HL-60 (cell line): ENCODE data around the gene BCAN.

Source experiments
- TF ChIP-seq, protein P1 (sequence below): IDR thresholded peaks from one replicate; pipeline ENCODE4 v1.5.1; 2011; ENCODE audit warnings: low read length, control low read depth, inconsistent platforms; ENCODE audit not compliant: insufficient read depth
- TF ChIP-seq, protein P2 (sequence below): IDR thresholded peaks from 2 replicates; pipeline ENCODE4 v1.6.1; 2012; ENCODE audit warnings: low read depth; ENCODE audit not compliant: insufficient replicate concordance

DNA sequence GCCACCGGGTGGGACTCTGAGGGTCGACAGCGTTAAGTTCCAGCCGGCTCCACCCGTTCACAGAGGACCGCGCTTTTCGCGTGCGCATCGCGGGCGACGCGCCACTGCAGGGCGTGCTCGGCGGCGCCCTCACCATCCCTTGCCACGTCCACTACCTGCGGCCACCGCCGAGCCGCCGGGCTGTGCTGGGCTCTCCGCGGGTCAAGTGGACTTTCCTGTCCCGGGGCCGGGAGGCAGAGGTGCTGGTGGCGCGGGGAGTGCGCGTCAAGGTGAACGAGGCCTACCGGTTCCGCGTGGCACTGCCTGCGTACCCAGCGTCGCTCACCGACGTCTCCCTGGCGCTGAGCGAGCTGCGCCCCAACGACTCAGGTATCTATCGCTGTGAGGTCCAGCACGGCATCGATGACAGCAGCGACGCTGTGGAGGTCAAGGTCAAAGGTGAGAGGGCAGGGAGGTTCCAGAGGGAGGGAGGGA is 4.9 kb downstream of the BCAN start:
- TF ChIP-seq, protein P1, sequence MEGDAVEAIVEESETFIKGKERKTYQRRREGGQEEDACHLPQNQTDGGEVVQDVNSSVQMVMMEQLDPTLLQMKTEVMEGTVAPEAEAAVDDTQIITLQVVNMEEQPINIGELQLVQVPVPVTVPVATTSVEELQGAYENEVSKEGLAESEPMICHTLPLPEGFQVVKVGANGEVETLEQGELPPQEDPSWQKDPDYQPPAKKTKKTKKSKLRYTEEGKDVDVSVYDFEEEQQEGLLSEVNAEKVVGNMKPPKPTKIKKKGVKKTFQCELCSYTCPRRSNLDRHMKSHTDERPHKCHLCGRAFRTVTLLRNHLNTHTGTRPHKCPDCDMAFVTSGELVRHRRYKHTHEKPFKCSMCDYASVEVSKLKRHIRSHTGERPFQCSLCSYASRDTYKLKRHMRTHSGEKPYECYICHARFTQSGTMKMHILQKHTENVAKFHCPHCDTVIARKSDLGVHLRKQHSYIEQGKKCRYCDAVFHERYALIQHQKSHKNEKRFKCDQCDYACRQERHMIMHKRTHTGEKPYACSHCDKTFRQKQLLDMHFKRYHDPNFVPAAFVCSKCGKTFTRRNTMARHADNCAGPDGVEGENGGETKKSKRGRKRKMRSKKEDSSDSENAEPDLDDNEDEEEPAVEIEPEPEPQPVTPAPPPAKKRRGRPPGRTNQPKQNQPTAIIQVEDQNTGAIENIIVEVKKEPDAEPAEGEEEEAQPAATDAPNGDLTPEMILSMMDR: no peak
- TF ChIP-seq, protein P2, sequence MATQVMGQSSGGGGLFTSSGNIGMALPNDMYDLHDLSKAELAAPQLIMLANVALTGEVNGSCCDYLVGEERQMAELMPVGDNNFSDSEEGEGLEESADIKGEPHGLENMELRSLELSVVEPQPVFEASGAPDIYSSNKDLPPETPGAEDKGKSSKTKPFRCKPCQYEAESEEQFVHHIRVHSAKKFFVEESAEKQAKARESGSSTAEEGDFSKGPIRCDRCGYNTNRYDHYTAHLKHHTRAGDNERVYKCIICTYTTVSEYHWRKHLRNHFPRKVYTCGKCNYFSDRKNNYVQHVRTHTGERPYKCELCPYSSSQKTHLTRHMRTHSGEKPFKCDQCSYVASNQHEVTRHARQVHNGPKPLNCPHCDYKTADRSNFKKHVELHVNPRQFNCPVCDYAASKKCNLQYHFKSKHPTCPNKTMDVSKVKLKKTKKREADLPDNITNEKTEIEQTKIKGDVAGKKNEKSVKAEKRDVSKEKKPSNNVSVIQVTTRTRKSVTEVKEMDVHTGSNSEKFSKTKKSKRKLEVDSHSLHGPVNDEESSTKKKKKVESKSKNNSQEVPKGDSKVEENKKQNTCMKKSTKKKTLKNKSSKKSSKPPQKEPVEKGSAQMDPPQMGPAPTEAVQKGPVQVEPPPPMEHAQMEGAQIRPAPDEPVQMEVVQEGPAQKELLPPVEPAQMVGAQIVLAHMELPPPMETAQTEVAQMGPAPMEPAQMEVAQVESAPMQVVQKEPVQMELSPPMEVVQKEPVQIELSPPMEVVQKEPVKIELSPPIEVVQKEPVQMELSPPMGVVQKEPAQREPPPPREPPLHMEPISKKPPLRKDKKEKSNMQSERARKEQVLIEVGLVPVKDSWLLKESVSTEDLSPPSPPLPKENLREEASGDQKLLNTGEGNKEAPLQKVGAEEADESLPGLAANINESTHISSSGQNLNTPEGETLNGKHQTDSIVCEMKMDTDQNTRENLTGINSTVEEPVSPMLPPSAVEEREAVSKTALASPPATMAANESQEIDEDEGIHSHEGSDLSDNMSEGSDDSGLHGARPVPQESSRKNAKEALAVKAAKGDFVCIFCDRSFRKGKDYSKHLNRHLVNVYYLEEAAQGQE: no peak
